ENCODE data around the gene SANBR. TPM values are rescaled to one million over a fixed set of nuclear protein-coding genes. Genes with fewer than 3 reads are reported as not detected.

The SANBR gene
- total RNA-seq, 1 donor from 2014 or later = 11.1 TPM

- DNase-seq (ENCODE audit: low read depth) = no peak
These were observed 24.1 kb downstream of the SANBR start for GRCh38 chr2:61089797-61090196.

GRCh38 chr2:61090386-61090921 lies 24.8 kb downstream of the SANBR start:
- DNase-seq (ENCODE audit: low read depth) = no peak

GRCh38 chr2:61091485-61091884 lies 25.8 kb downstream of the SANBR start:
- DNase-seq (ENCODE audit: low read depth) = no peak

GRCh38 chr2:61096438-61096837 lies 30.8 kb downstream of the SANBR start:
- DNase-seq (ENCODE audit: low read depth) = no peak

GRCh38 chr2:61100801-61101200 lies 35.1 kb downstream of the SANBR start:
- DNase-seq (ENCODE audit: low read depth) = no peak

GRCh38 chr2:61109291-61109690 lies 43.6 kb downstream of the SANBR start:
- no peak for DNase-seq (ENCODE audit: low read depth)

GRCh38 chr2:61111708-61112107 lies 46.0 kb downstream of the SANBR start:
- no peak for DNase-seq (ENCODE audit: low read depth)

- DNase-seq (ENCODE audit: low read depth) = no peak
These were observed 48.5 kb downstream of the SANBR start for GRCh38 chr2:61114147-61114546.

Other genes starting within 250 kb of the SANBR start
- 4.0 and 4.9 TPM in 2 replicates for gene REL, start 184.3 kb upstream of the SANBR start, total RNA-seq
- gene PEX13, start 48.2 kb upstream of the SANBR start, total RNA-seq = 37.6 and 44.6 TPM in 2 replicates
- 6.9 and 9.3 TPM in 2 replicates for gene PUS10, start 47.6 kb upstream of the SANBR start, total RNA-seq
- 32.9 and 39.1 TPM in 2 replicates for gene C2orf74, start 96.3 kb downstream of the SANBR start, total RNA-seq

Data from myocyte (in vitro differentiated cells).